Endothelial cell of umbilical vein (primary cell): ENCODE results near the gene WDPCP.

Experiments
- CTCF ChIP-seq, 2 donors: IDR thresholded peaks; 1 replicate in 1 of 2; 2 replicates in 1 of 2; pipeline ENCODE4 v1.5.1; 2011; ENCODE audit warnings: low read length in 2 of 2, mild to moderate bottlenecking in 2 of 2, moderate library complexity in 2 of 2, control low read depth in 1 of 2, inconsistent platforms in 1 of 2, low read depth in 1 of 2; ENCODE audit not compliant: insufficient read depth in 1 of 2; ENCODE audit errors: extremely low read depth in 1 of 2
- EZH2 ChIP-seq: IDR thresholded peaks from 2 replicates; pipeline ENCODE4 v1.6.1; 2012; ENCODE audit warnings: borderline replicate concordance, low read depth, mild to moderate bottlenecking, moderate library complexity, low read length, inconsistent platforms; ENCODE audit not compliant: severe bottlenecking
- FOS ChIP-seq: IDR thresholded peaks from 2 replicates; pipeline ENCODE4 v1.6.1; 2011; ENCODE audit warnings: mild to moderate bottlenecking, low read length, moderate library complexity, borderline replicate concordance; ENCODE audit not compliant: insufficient read depth
- GATA2 ChIP-seq: IDR thresholded peaks from 2 replicates; pipeline ENCODE4 v1.7.0; 2011; ENCODE audit warnings: low read depth, mild to moderate bottlenecking, moderate library complexity, mixed read lengths, low read length; ENCODE audit not compliant: insufficient read length, insufficient read depth
- JUN ChIP-seq: IDR thresholded peaks from 2 replicates; pipeline ENCODE4 v1.6.1; 2011; ENCODE audit warnings: borderline replicate concordance, low read depth; ENCODE audit not compliant: insufficient read length, insufficient read depth
- MAX ChIP-seq: IDR thresholded peaks from 2 replicates; pipeline ENCODE4 v1.6.1; 2011; ENCODE audit not compliant: insufficient read depth, insufficient read length
- MYC ChIP-seq: IDR thresholded peaks from one replicate; pipeline ENCODE4 v1.6.1; 2011; ENCODE audit warnings: mild to moderate bottlenecking, low read depth, low read length
- POLR2A ChIP-seq: IDR thresholded peaks from 2 replicates; pipeline ENCODE4 v1.6.1; 2012; ENCODE audit warnings: low read depth, mild to moderate bottlenecking, control low read depth, low read length
- POLR2AphosphoS5 ChIP-seq: IDR thresholded peaks from 2 replicates; pipeline ENCODE4 v1.6.1; 2012; ENCODE audit warnings: low read depth, mild to moderate bottlenecking, control low read depth, low read length, moderate library complexity; ENCODE audit not compliant: insufficient read depth

DNA sequence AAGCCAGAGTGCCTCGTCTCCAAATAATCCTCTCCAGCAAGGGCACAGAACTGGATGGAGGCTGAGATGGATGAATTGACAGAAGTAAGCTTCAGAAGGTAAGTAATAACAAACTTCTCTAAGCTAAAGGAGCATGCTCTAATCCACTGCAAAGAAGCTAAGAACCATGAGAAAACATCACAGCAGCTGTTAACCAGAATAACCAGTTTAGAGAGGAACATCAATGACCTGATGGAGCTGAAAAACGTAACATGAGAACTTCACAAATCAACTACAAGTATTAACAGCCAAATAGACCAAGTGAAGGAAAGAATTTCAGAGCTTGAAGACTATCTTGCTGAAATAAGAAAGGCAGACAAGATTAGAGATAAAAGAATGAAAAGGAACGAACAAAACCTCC, 32.3 kb downstream of the WDPCP start:
- TF ChIP-seq GATA2 (no peak), POLR2AphosphoS5 (no peak), MAX (no peak), CTCF (IDR thresholded peaks at IDR 0.05; ENCODE audit: extremely low read depth in 1 of 2, insufficient read depth in 1 of 2, low read depth in 1 of 2, low read length in 2 of 2) (no peak), FOS (no peak), POLR2A (no peak), EZH2 (no peak), JUN (no peak), MYC (no peak)
